ENCODE results near the gene AMBRA1. TPM values are rescaled to one million over a fixed set of nuclear protein-coding genes. Genes with fewer than 3 reads are reported as not detected.

AMBRA1 gene
- total and polyA plus RNA-seq, 2 donors, result 8.7 to 20.6 TPM

- Histone ChIP-seq H3K36me3 (ENCODE audit: control insufficient read depth in 2 of 2, insufficient read depth in 2 of 2, low read length in 1 of 2) (peaks cover 17 to 48% of the 10 kb centered on the region in 2 donors), H3K4me3 (ENCODE audit: low read length in 2 of 2) (no peak overlapping the region), H3K9me3 (ENCODE audit: control insufficient read depth in 2 of 2, insufficient read depth in 1 of 2, low read length in 1 of 2) (no peaks in the 10 kb centered on the region), H3K4me1 (ENCODE audit: control insufficient read depth in 2 of 2, insufficient read depth in 2 of 2, low read length in 2 of 2) (no peaks in the 10 kb centered on the region), H3K27me3 (ENCODE audit: control insufficient read depth in 2 of 2, insufficient read depth in 1 of 2, low read length in 1 of 2) (no peaks in the 10 kb centered on the region), H3K27ac (ENCODE audit: low read depth in 1 of 2, low read length in 1 of 2) (no peak overlapping the region)
- DNase-seq (ENCODE audit: low read depth in 6 of 9, low spot score in 9 of 9), result no peak
- WGBS, result 97% methylated on average over 3 of the region's 3 CpGs
Observed at GRCh38 chr11:46436113-46436512, 157.7 kb downstream of the AMBRA1 start.

- H3K27me3 ChIP-seq (ENCODE audit: control insufficient read depth in 2 of 2, insufficient read depth in 1 of 2, low read length in 1 of 2), result no peaks in the 10 kb centered on the region
- H3K4me3 ChIP-seq (ENCODE audit: low read length in 2 of 2), result no peak overlapping the region
- 86% methylated on average over 3 of the region's 3 CpGs for WGBS
- no peaks in the 10 kb centered on the region for H3K9me3 ChIP-seq (ENCODE audit: control insufficient read depth in 2 of 2, insufficient read depth in 1 of 2, low read length in 1 of 2)
- H3K4me1 ChIP-seq (ENCODE audit: control insufficient read depth in 2 of 2, insufficient read depth in 2 of 2, low read length in 2 of 2), result no peaks in the 10 kb centered on the region
- no peak overlapping the region for H3K27ac ChIP-seq (ENCODE audit: low read depth in 1 of 2, low read length in 1 of 2)
- H3K36me3 ChIP-seq (ENCODE audit: control insufficient read depth in 2 of 2, insufficient read depth in 2 of 2, low read length in 1 of 2), result peaks cover 19 to 52% of the 10 kb centered on the region in 2 donors
- DNase-seq (ENCODE audit: low read depth in 6 of 9, low spot score in 9 of 9), result no peak
Observed at GRCh38 chr11:46435679-46436078, 158.1 kb downstream of the AMBRA1 start.

GRCh38 chr11:46431211-46431610 is 162.6 kb downstream of the AMBRA1 start:
- H3K27me3 ChIP-seq (ENCODE audit: control insufficient read depth in 2 of 2, insufficient read depth in 1 of 2, low read length in 1 of 2), result no peaks in the 10 kb centered on the region
- H3K4me1 ChIP-seq (ENCODE audit: control insufficient read depth in 2 of 2, insufficient read depth in 2 of 2, low read length in 2 of 2), result no peaks in the 10 kb centered on the region
- no peak overlapping the region for H3K27ac ChIP-seq (ENCODE audit: low read depth in 1 of 2, low read length in 1 of 2)
- no peaks in the 10 kb centered on the region for H3K9me3 ChIP-seq (ENCODE audit: control insufficient read depth in 2 of 2, insufficient read depth in 1 of 2, low read length in 1 of 2)
- H3K36me3 ChIP-seq (ENCODE audit: control insufficient read depth in 2 of 2, insufficient read depth in 2 of 2, low read length in 1 of 2), result peaks cover 26 to 71% of the 10 kb centered on the region in 2 donors
- no peak overlapping the region for H3K4me3 ChIP-seq (ENCODE audit: low read length in 2 of 2)
- no peak for DNase-seq (ENCODE audit: low read depth in 6 of 9, low spot score in 9 of 9)

GRCh38 chr11:46429717-46430116 is 164.1 kb downstream of the AMBRA1 start:
- no peak for DNase-seq (ENCODE audit: low read depth in 6 of 9, low spot score in 9 of 9)
- H3K4me1 ChIP-seq (ENCODE audit: control insufficient read depth in 2 of 2, insufficient read depth in 2 of 2, low read length in 2 of 2), result no peaks in the 10 kb centered on the region
- no peak overlapping the region for H3K27ac ChIP-seq (ENCODE audit: low read depth in 1 of 2, low read length in 1 of 2)
- 95% methylated on average over 3 of the region's 3 CpGs for WGBS
- H3K36me3 ChIP-seq (ENCODE audit: control insufficient read depth in 2 of 2, insufficient read depth in 2 of 2, low read length in 1 of 2), result peaks cover 25 to 59% of the 10 kb centered on the region in 2 donors
- no peak overlapping the region for H3K4me3 ChIP-seq (ENCODE audit: low read length in 2 of 2)
- no peaks in the 10 kb centered on the region for H3K27me3 ChIP-seq (ENCODE audit: control insufficient read depth in 2 of 2, insufficient read depth in 1 of 2, low read length in 1 of 2)
- H3K9me3 ChIP-seq (ENCODE audit: control insufficient read depth in 2 of 2, insufficient read depth in 1 of 2, low read length in 1 of 2), result no peaks in the 10 kb centered on the region

GRCh38 chr11:46427364-46427763 is 166.5 kb downstream of the AMBRA1 start:
- H3K4me1 ChIP-seq (ENCODE audit: control insufficient read depth in 2 of 2, insufficient read depth in 2 of 2, low read length in 2 of 2), result no peaks in the 10 kb centered on the region
- no peak for DNase-seq (ENCODE audit: low read depth in 6 of 9, low spot score in 9 of 9)
- H3K27ac ChIP-seq (ENCODE audit: low read depth in 1 of 2, low read length in 1 of 2), result no peak overlapping the region
- no peaks in the 10 kb centered on the region for H3K27me3 ChIP-seq (ENCODE audit: control insufficient read depth in 2 of 2, insufficient read depth in 1 of 2, low read length in 1 of 2)
- H3K36me3 ChIP-seq (ENCODE audit: control insufficient read depth in 2 of 2, insufficient read depth in 2 of 2, low read length in 1 of 2), result peaks cover 12 to 39% of the 10 kb centered on the region in 2 donors
- 97% methylated on average over 9 of the region's 9 CpGs for WGBS
- H3K4me3 ChIP-seq (ENCODE audit: low read length in 2 of 2), result no peak overlapping the region
- no peaks in the 10 kb centered on the region for H3K9me3 ChIP-seq (ENCODE audit: control insufficient read depth in 2 of 2, insufficient read depth in 1 of 2, low read length in 1 of 2)

- H3K9me3 ChIP-seq (ENCODE audit: control insufficient read depth in 2 of 2, insufficient read depth in 1 of 2, low read length in 1 of 2), result no peaks in the 10 kb centered on the region
- H3K4me1 ChIP-seq (ENCODE audit: control insufficient read depth in 2 of 2, insufficient read depth in 2 of 2, low read length in 2 of 2), result no peaks in the 10 kb centered on the region
- H3K36me3 ChIP-seq (ENCODE audit: control insufficient read depth in 2 of 2, insufficient read depth in 2 of 2, low read length in 1 of 2), result peaks cover 17 to 40% of the 10 kb centered on the region in 2 donors
- H3K27ac ChIP-seq (ENCODE audit: low read depth in 1 of 2, low read length in 1 of 2), result no peak overlapping the region
- H3K4me3 ChIP-seq (ENCODE audit: low read length in 2 of 2), result no peak overlapping the region
- H3K27me3 ChIP-seq (ENCODE audit: control insufficient read depth in 2 of 2, insufficient read depth in 1 of 2, low read length in 1 of 2), result no peaks in the 10 kb centered on the region
- 95% methylated on average over 4 of the region's 4 CpGs for WGBS
- DNase-seq (ENCODE audit: low read depth in 6 of 9, low spot score in 9 of 9), result no peak
Observed at GRCh38 chr11:46426233-46426991, 167.4 kb downstream of the AMBRA1 start.

- Histone ChIP-seq H3K27ac (ENCODE audit: low read depth in 1 of 2, low read length in 1 of 2) (no peak overlapping the region), H3K9me3 (ENCODE audit: control insufficient read depth in 2 of 2, insufficient read depth in 1 of 2, low read length in 1 of 2) (no peaks in the 10 kb centered on the region), H3K4me3 (ENCODE audit: low read length in 2 of 2) (no peak overlapping the region), H3K4me1 (ENCODE audit: control insufficient read depth in 2 of 2, insufficient read depth in 2 of 2, low read length in 2 of 2) (no peaks in the 10 kb centered on the region), H3K36me3 (ENCODE audit: control insufficient read depth in 2 of 2, insufficient read depth in 2 of 2, low read length in 1 of 2) (peaks cover 16 to 36% of the 10 kb centered on the region in 2 donors), H3K27me3 (ENCODE audit: control insufficient read depth in 2 of 2, insufficient read depth in 1 of 2, low read length in 1 of 2) (no peaks in the 10 kb centered on the region)
- DNase-seq (ENCODE audit: low read depth in 6 of 9, low spot score in 9 of 9), result no peak
- 96% methylated on average over 7 of the region's 7 CpGs for WGBS
Observed at GRCh38 chr11:46422588-46422987, 171.2 kb downstream of the AMBRA1 start.

- H3K36me3 ChIP-seq (ENCODE audit: control insufficient read depth in 2 of 2, insufficient read depth in 2 of 2, low read length in 1 of 2), result peaks cover 14 to 30% of the 10 kb centered on the region in 2 donors
- no peaks in the 10 kb centered on the region for H3K27me3 ChIP-seq (ENCODE audit: control insufficient read depth in 2 of 2, insufficient read depth in 1 of 2, low read length in 1 of 2)
- no peaks in the 10 kb centered on the region for H3K9me3 ChIP-seq (ENCODE audit: control insufficient read depth in 2 of 2, insufficient read depth in 1 of 2, low read length in 1 of 2)
- H3K4me3 ChIP-seq (ENCODE audit: low read length in 2 of 2), result no peak overlapping the region
- H3K27ac ChIP-seq (ENCODE audit: low read depth in 1 of 2, low read length in 1 of 2), result no peak overlapping the region
- 98% methylated on average over 8 of the region's 8 CpGs for WGBS
- peaks cover 0 to 3% of the 10 kb centered on the region in 2 donors for H3K4me1 ChIP-seq (ENCODE audit: control insufficient read depth in 2 of 2, insufficient read depth in 2 of 2, low read length in 2 of 2)
- DNase-seq (ENCODE audit: low read depth in 6 of 9, low spot score in 9 of 9), result no peak
Observed at GRCh38 chr11:46421257-46421880, 172.5 kb downstream of the AMBRA1 start.

GRCh38 chr11:46420513-46420912 is 173.3 kb downstream of the AMBRA1 start:
- Histone ChIP-seq H3K9me3 (ENCODE audit: control insufficient read depth in 2 of 2, insufficient read depth in 1 of 2, low read length in 1 of 2) (no peaks in the 10 kb centered on the region), H3K4me1 (ENCODE audit: control insufficient read depth in 2 of 2, insufficient read depth in 2 of 2, low read length in 2 of 2) (peaks cover 4 to 12% of the 10 kb centered on the region in 2 donors), H3K27ac (ENCODE audit: low read depth in 1 of 2, low read length in 1 of 2) (no peak overlapping the region), H3K4me3 (ENCODE audit: low read length in 2 of 2) (no peak overlapping the region), H3K27me3 (ENCODE audit: control insufficient read depth in 2 of 2, insufficient read depth in 1 of 2, low read length in 1 of 2) (no peaks in the 10 kb centered on the region), H3K36me3 (ENCODE audit: control insufficient read depth in 2 of 2, insufficient read depth in 2 of 2, low read length in 1 of 2) (peaks cover 16 to 38% of the 10 kb centered on the region in 2 donors)
- 100% methylated on average over 1 of the region's 1 CpG for WGBS
- DNase-seq (ENCODE audit: low read depth in 6 of 9, low spot score in 9 of 9), result no peak
